AG09309 (cell line): ENCODE data around the gene SPDYE1.

Experiments
- DNase-seq: peaks from one replicate; pipeline ENCODE4 v3.0.0-alpha.2; 2010; ENCODE audit warnings: low read depth
- H3K4me3 ChIP-seq: 2 replicates; pipeline ENCODE4 v1.5.1; 2011; ENCODE audit warnings: mild to moderate bottlenecking, low read depth, low read length, moderate library complexity; ENCODE audit not compliant: control insufficient read depth
- TF ChIP-seq, protein P1 (sequence below): IDR thresholded peaks from 2 replicates; pipeline ENCODE4 v1.5.1; 2011; ENCODE audit warnings: mild to moderate bottlenecking, low read depth, low read length, inconsistent platforms; ENCODE audit not compliant: insufficient read depth, control insufficient read depth; ENCODE audit errors: missing control alignments

The SPDYE1 gene

DNA sequence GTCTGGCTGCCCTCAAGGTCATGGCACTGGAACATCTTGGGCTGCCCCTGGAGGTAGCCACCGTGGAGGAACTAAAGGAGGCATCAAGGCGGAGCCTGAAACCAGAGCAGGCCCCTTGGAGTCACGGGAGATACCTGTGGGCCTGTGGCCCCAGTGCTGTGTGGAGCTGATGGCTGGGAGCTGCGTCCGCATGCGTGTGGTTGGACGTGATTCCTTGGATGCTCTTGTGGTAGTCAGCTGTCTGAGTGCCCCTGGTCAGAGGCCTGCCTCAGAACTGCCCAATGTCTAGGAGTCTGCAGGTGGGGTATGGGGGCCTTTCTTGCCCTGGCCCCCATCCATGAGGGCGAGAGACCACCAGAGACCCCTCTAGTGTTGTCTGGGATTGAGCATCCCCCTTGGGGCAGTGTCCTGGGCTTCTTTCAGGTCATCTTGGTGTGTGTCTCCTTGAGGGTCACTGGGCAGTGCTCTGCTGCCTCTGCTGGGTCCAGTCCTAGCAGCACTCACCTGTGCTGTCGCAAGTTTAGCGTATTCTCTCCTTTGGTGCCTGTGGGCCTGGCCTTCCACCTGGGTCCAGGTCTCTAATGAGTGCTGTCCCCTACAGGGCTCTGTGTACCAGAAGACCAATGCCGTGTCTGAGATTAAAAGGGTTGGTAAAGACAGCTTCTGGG lies 59.6 kb downstream of the SPDYE1 start:
- H3K4me3 ChIP-seq, result no peak overlapping the region
- TF ChIP-seq, protein P1, sequence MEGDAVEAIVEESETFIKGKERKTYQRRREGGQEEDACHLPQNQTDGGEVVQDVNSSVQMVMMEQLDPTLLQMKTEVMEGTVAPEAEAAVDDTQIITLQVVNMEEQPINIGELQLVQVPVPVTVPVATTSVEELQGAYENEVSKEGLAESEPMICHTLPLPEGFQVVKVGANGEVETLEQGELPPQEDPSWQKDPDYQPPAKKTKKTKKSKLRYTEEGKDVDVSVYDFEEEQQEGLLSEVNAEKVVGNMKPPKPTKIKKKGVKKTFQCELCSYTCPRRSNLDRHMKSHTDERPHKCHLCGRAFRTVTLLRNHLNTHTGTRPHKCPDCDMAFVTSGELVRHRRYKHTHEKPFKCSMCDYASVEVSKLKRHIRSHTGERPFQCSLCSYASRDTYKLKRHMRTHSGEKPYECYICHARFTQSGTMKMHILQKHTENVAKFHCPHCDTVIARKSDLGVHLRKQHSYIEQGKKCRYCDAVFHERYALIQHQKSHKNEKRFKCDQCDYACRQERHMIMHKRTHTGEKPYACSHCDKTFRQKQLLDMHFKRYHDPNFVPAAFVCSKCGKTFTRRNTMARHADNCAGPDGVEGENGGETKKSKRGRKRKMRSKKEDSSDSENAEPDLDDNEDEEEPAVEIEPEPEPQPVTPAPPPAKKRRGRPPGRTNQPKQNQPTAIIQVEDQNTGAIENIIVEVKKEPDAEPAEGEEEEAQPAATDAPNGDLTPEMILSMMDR, result no peak
- no peak for DNase-seq

DNA sequence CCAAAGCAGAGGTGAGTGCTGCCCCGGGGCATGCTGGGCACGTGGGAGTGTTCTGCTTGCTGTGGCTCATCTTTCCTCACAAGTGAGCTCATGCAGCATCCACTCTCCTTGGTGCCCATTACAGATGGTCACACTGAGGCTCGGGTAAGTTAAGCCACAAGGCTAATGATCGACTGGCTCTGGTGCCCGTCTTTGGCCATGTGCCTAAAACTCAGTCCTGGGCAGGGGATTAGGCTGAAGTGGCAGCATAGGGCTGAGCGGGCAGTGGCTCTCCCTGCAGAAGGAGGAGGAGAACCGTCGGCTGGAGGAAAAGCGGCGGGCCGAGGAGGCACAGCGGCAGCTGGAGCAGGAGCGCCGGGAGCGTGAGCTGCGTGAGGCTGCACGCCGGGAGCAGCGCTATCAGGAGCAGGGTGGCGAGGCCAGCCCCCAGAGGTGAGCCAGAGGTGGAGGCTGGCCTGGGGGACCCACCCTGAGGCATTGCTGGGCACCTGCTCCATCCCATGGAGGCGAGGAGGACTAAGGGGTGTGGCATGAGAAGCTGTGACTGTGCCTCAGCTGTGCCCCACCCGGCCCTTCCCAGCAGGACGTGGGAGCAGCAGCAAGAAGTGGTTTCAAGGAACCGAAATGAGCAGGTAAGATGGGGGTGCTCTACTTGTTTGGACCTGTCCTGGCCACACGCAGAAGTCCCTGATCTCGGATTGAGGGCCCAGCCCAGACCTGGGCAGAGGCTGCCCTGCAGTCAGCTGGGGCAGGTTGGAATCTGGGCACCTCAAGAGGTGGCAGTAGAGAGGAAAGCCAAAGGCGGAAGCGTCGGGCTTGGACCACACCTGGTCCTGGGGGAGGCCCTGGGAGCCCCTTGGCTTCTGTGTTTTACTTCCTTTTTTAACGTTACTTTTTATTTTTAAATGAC lies 60.4 kb downstream of the SPDYE1 start:
- no peak for DNase-seq
- TF ChIP-seq, protein P1, result no peak
- no peak overlapping the region for H3K4me3 ChIP-seq

DNA sequence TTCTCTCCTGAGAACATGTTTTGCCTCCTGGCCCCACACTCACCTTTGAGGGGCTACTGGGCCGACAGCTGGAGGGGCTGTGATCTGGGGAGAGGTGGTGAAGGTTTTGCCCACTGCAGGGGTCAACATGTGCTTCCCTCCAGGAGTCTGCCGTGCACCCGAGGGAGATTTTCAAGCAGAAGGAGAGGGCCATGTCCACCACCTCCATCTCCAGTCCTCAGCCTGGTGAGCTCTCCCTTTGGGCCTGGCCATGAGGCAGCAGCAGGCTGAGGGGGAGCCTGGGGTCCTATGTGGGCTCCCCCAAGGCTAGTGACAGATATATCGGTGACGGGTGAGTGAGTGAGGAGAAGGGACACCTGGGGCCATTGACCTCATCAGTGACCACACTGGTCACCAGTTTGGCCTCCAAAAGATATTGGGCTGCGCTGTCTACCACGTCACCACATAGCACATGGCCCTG lies 61.1 kb downstream of the SPDYE1 start:
- no peak overlapping the region for H3K4me3 ChIP-seq
- no peak for DNase-seq
- TF ChIP-seq, protein P1, result no peak

DNA sequence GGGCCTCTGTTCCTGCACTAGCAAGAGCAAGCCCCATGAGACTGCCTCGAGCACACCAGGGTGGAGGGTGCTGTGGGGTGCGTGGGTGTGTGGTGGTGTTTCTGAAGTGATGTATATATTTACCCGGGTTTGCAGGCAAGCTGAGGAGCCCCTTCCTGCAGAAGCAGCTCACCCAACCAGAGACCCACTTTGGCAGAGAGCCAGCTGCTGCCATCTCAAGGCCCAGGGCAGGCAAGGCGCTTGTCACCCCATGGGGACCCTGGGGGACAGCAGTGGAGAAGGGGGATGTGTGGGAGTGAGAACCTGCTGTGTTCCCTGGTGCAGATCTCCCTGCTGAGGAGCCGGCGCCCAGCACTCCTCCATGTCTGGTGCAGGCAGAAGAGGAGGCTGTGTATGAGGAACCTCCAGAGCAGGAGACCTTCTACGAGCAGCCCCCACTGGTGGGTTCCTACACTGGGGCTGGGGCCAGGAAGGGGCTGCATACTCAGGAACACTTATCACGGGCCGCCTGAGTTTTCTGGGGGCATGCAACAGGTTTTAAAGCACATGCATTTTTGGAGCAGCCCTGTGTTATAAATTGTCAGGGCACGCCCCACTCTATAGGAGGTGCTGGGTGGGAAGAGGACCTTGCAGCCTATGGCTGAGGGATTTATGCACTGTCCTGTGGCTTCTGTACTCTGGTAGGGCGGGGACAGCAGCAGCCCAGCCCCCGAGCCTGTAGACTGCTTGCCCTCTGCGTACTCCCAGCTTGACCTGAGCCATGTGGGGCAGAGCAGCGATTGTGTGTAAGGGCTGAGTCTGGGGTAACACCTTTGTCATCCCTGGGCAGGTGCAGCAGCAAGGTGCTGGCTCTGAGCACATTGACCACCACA lies 61.8 kb downstream of the SPDYE1 start:
- TF ChIP-seq, protein P1, result no peak
- no peak overlapping the region for H3K4me3 ChIP-seq
- no peak for DNase-seq
